Ovary (tissue), 3 donors: Measurements from ENCODE around the gene ADGRL1.

Source experiments
- CTCF ChIP-seq, 3 donors: fragments of 450-650 bp in 2 of 3; fragments of 200-600 bp in 1 of 3; IDR thresholded peaks; one replicate each; pipeline versions ENCODE4 v1.5.1 to v1.8.0; 2016 to 2022; ENCODE audit warnings: antibody characterized with exemption in 3 of 3, mild to moderate bottlenecking in 1 of 3
- POLR2A ChIP-seq: fragments of 450-650 bp; IDR thresholded peaks from one replicate; pipeline ENCODE4 v1.6.1; 2017; ENCODE audit warnings: antibody characterized with exemption, mild to moderate bottlenecking, moderate library complexity
- donor health status: DM: no; HTN: no; CAD: no.

DNA sequence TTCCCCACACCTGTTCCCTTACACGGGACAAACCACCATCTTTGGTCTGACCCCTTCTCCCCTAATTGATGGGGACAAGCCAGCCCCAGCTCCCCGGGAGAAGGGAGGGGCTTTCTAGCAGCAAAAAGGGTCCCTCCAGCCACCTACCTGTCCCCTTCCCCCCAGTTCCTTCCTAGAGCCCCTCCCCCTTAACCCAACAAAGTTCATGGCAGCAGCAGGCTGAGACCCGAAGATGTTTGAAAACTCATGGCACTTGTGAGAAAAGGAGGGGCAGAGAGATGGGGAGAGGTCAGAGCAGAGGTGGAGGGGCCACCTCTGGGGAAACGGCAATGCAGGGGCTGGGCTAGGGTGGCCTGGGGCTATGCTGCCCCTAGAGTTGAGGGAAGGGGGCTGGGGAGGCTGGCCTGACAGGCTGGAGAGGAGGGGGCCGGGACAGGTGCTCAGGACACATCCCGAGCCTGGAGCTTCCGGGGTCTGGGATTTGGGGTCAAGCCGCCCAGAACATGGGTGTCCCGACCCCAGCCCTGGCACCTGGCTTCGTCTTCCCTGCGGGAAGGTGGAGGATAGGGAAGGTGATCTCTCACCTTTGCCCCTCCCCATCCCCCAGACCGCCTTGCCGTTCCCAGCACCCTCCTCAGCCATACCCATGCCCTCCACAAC is 57.1 kb downstream of the ADGRL1 start:
- no peak for TF ChIP-seq CTCF (IDR thresholded peaks at IDR 0.05)
- TF ChIP-seq POLR2A = no peak
